Neural crest cell (in vitro differentiated cells): ENCODE measurements around the gene SLC27A4. TPM values are rescaled to one million over a fixed set of nuclear protein-coding genes. Genes with fewer than 3 reads are reported as not detected.
A peak's percentile ranks its signal among the peaks of the same experiment; 100 is the strongest.

Experiments used
- DNase-seq: peaks from one replicate; pipeline ENCODE4 v3.0.0; 2021; ENCODE audit warnings: low read depth, mixed read lengths, low spot score
- H3K27ac Mint-ChIP-seq: one replicate; pipeline ENCODE4 v1.8.0; 2021; ENCODE audit warnings: mild to moderate bottlenecking, mixed read lengths; ENCODE audit not compliant: unreplicated experiment
- H3K27me3 Mint-ChIP-seq: 2 replicates; pipeline ENCODE4 v1.8.0; 2021; ENCODE audit warnings: low read depth, mild to moderate bottlenecking, mixed read lengths
- H3K36me3 Mint-ChIP-seq: 2 replicates; pipeline ENCODE4 v1.8.0; 2021; ENCODE audit warnings: low read depth, mild to moderate bottlenecking, mixed read lengths
- H3K4me1 Mint-ChIP-seq: 2 replicates; pipeline ENCODE4 v1.8.0; 2021; ENCODE audit warnings: mixed read lengths
- H3K4me3 Mint-ChIP-seq: one replicate; pipeline ENCODE4 v1.8.0; 2021; ENCODE audit warnings: mild to moderate bottlenecking, mixed read lengths
- H3K9me3 Mint-ChIP-seq: 2 replicates; pipeline ENCODE4 v1.8.0; 2021; ENCODE audit warnings: mixed read lengths
- CTCF ChIP-seq: fragments of 200-600 bp; sonication (generic); conservative IDR thresholded peaks from 2 replicates; pipeline ENCODE4 v1.5.0; 2021; ENCODE audit warnings: antibody characterized with exemption, mild to moderate bottlenecking
- total RNA-seq: library from RNA; stranded (reverse); gene quantifications from 2 replicates; pipeline ENCODE4 v1.2.1, GENCODE V29; 2021

Gene SLC27A4
- total RNA-seq, 1 donor from 2014 or later, result 45.6 TPM

- no peak overlapping the region for H3K27ac Mint-ChIP-seq
- H3K4me1 Mint-ChIP-seq, result peaks cover 40% of the 10 kb centered on the region
Measured at GRCh38 chr9:128372784-128373183, 32.5 kb downstream of the SLC27A4 start.

GRCh38 chr9:128374221-128374675 is 33.9 kb downstream of the SLC27A4 start:
- Mint-ChIP-seq H3K4me3 (peak overlapping the region; percentile 76), H3K4me1 (peaks cover 39% of the 10 kb centered on the region), H3K36me3 (peaks cover 4% of the 10 kb centered on the region), H3K27ac (peak overlapping the region; percentile 6), H3K27me3 (no peaks in the 10 kb centered on the region), H3K9me3 (no peaks in the 10 kb centered on the region)
- no peak for TF ChIP-seq CTCF
- no peak for DNase-seq

More at GRCh38 chr9:128372784-128373183, 32.5 kb downstream of the SLC27A4 start:
- Mint-ChIP-seq H3K27me3 (no peaks in the 10 kb centered on the region), H3K36me3 (no peaks in the 10 kb centered on the region), H3K4me3 (peak overlapping the region; percentile 99), H3K9me3 (no peaks in the 10 kb centered on the region)
- no peak for DNase-seq
- TF ChIP-seq CTCF, result no peak

- Mint-ChIP-seq H3K4me1 (peaks cover 31% of the 10 kb centered on the region), H3K4me3 (peak overlapping the region; percentile 65), H3K27me3 (no peaks in the 10 kb centered on the region), H3K27ac (no peak overlapping the region), H3K9me3 (no peaks in the 10 kb centered on the region), H3K36me3 (peaks cover 4% of the 10 kb centered on the region)
- DNase-seq, result no peak
- TF ChIP-seq CTCF, result no peak
Measured at GRCh38 chr9:128375865-128376264, 35.5 kb downstream of the SLC27A4 start.

GRCh38 chr9:128382261-128382660 is 41.9 kb downstream of the SLC27A4 start:
- DNase-seq, result no peak
- H3K4me1 Mint-ChIP-seq, result peaks cover 64% of the 10 kb centered on the region
- TF ChIP-seq CTCF, result no peak
- peaks cover 25% of the 10 kb centered on the region for H3K27me3 Mint-ChIP-seq
- H3K9me3 Mint-ChIP-seq, result no peaks in the 10 kb centered on the region
- H3K27ac Mint-ChIP-seq, result peak overlapping the region; percentile 97
- H3K36me3 Mint-ChIP-seq, result peaks cover 15% of the 10 kb centered on the region
- peak overlapping the region; percentile 94 for H3K4me3 Mint-ChIP-seq

- peak overlapping the region; percentile 97 for H3K27ac Mint-ChIP-seq
- H3K27me3 Mint-ChIP-seq, result peaks cover 33% of the 10 kb centered on the region
- peaks cover 73% of the 10 kb centered on the region for H3K4me1 Mint-ChIP-seq
- peak; percentile 42 for DNase-seq
- peak overlapping the region; percentile 94 for H3K4me3 Mint-ChIP-seq
- no peaks in the 10 kb centered on the region for H3K9me3 Mint-ChIP-seq
- H3K36me3 Mint-ChIP-seq, result peaks cover 21% of the 10 kb centered on the region
- no peak for TF ChIP-seq CTCF
Measured at GRCh38 chr9:128383007-128383753, 42.9 kb downstream of the SLC27A4 start.
